K562 (cell line): Measurements from ENCODE around the gene MCMBP. TPM values are rescaled to one million over a fixed set of nuclear protein-coding genes. Genes with fewer than 3 reads are reported as not detected.

Experiments used
- ARID3B ChIP-seq: fragments of 250-450 bp; sonication (Bioruptor Pico); IDR thresholded peaks from 2 replicates; pipeline ENCODE4 v1.4.0; 2020; ENCODE audit warnings: borderline replicate concordance
- CREM ChIP-seq: IDR thresholded peaks from 2 replicates; pipeline ENCODE4 v1.6.1; 2014; ENCODE audit warnings: antibody characterized with exemption, low read depth
- HDAC8 ChIP-seq: fragments of 450-650 bp; IDR thresholded peaks from 2 replicates; pipeline ENCODE4 v1.6.1; 2016; ENCODE audit warnings: mild to moderate bottlenecking, missing genetic modification characterization, moderate library complexity, missing compliant biosample characterization
- PHF21A ChIP-seq: fragments of 450-650 bp; IDR thresholded peaks from 2 replicates; pipeline ENCODE4 v1.6.1; 2017; ENCODE audit warnings: low read depth, borderline replicate concordance
- SMARCC2 ChIP-seq: fragments of 450-650 bp; IDR thresholded peaks from 2 replicates; pipeline ENCODE4 v1.6.1; 2017; ENCODE audit warnings: antibody characterized with exemption, moderate library complexity, mild to moderate bottlenecking, low read depth
- TAL1 ChIP-seq: fragments of 450-650 bp; IDR thresholded peaks from 2 replicates; pipeline ENCODE4 v1.6.1; 2016; ENCODE audit warnings: mild to moderate bottlenecking
- TRIM24 ChIP-seq, 2 experiments: fragments of 450-650 bp; IDR thresholded peaks; 2 replicates each; pipeline ENCODE4 v1.6.1; 2016
- ZFPM2 ChIP-seq: fragments of 250-450 bp; sonication (Bioruptor Pico); IDR thresholded peaks from 2 replicates; pipeline ENCODE4 v1.5.1; 2022; ENCODE audit warnings: mild to moderate bottlenecking
- ZNF316 ChIP-seq: fragments of 450-650 bp; IDR thresholded peaks from 2 replicates; pipeline ENCODE4 v1.6.1; 2016
- ZNF318 ChIP-seq, 2 experiments: fragments of 450-650 bp; IDR thresholded peaks; 2 replicates each; pipeline ENCODE4 v1.6.1; 2016; ENCODE audit warnings: mild to moderate bottlenecking in 2 of 2, borderline replicate concordance in 1 of 2, low read depth in 1 of 2, moderate library complexity in 1 of 2
- ZNF639 ChIP-seq, 2 experiments: fragments of 200-800 bp in 1 of 2; sonication (Bioruptor generic) in 1 of 2; sonication (generic) in 1 of 2; formaldehyde crosslinking in 1 of 2; IDR thresholded peaks in 1 of 2; conservative IDR thresholded peaks in 1 of 2; 2 replicates each; pipeline versions ENCODE4 v1.5.0 to v1.6.1; 2016 to 2020; ENCODE audit warnings: missing compliant biosample characterization in 1 of 2, missing genetic modification characterization in 1 of 2, missing genetic modification reagents in 1 of 2
- ZNF766 ChIP-seq: fragments of 200-800 bp; sonication (Bioruptor generic); conservative IDR thresholded peaks from 2 replicates; pipeline ENCODE4 v1.6.1; 2016; ENCODE audit warnings: missing genetic modification characterization, missing compliant biosample characterization
- ZNF778 ChIP-seq: fragments of 450-650 bp; formaldehyde crosslinking; IDR thresholded peaks from 2 replicates; pipeline ENCODE4 v1.4.0; 2020; ENCODE audit warnings: mild to moderate bottlenecking, moderate library complexity
- ZNF785 ChIP-seq: fragments of 250-450 bp; sonication (Bioruptor Pico); IDR thresholded peaks from 2 replicates; pipeline ENCODE4 v1.4.0; 2020; ENCODE audit warnings: mild to moderate bottlenecking
- polyA plus RNA-seq, 8 experiments: library from polyadenylated mRNA; depleted of rRNA in 4 of 8; stranded (reverse) in 5 of 8; unstranded in 3 of 8; fragments of >200 nt; fragmentation: Nextera tagmentation in 2 of 8; fragmentation: Illumina TruSeq in 1 of 8; extraction: Ambion mirVana in 2 of 8; extraction: Trizol in 1 of 8; gene quantifications; 2 replicates each; pipeline versions ENCODE4 v1.2.1 to v1.2.3, GENCODE V29; 2011 to 2014; ENCODE audit warnings: inconsistent platforms in 1 of 8, missing spikeins in 1 of 8
- total RNA-seq, 7 experiments: library from RNA; depleted of rRNA in 6 of 7; stranded (reverse); fragments of >200 nt in 6 of 7; fragmentation: Illumina TruSeq in 2 of 7; extraction: Trizol in 2 of 7; gene quantifications; 2 replicates each; pipeline versions ENCODE4 v1.2.1 to v1.2.3, GENCODE V29; 2011 to 2021; ENCODE audit warnings: low replicate concordance in 1 of 7

Gene MCMBP
- total and polyA plus RNA-seq, 9 of the 15 experiments (the other 6 are each of a cell fraction or from before 2014, with no cell fraction given): 11.2 to 74.3 (median 50.5) TPM

- TF ChIP-seq ZNF318 (IDR thresholded peaks at IDR 0.05; ENCODE audit: borderline replicate concordance in 1 of 2, low read depth in 1 of 2): no peak
- no peak for TF ChIP-seq ZNF785 (CRISPR knock-in tag)
- no peak for TF ChIP-seq ARID3B (CRISPR knock-in tag)
- TF ChIP-seq ZNF316: no peak
- peak in 1 of 2 experiments; percentile 77; a peak in 1 of 4 replicates for TF ChIP-seq ZNF639 (CRISPR knock-in tag; conservative IDR thresholded peaks at IDR 0.05 in 1 of 2, IDR thresholded peaks at IDR 0.05 in 1 of 2)
- no peak for TF ChIP-seq ZNF766
- TF ChIP-seq TRIM24 (IDR thresholded peaks at IDR 0.05): no peak
- no peak for TF ChIP-seq HDAC8 (tag)
- no peak for TF ChIP-seq PHF21A
- no peak for TF ChIP-seq TAL1
- TF ChIP-seq ZFPM2 (CRISPR knock-in tag): no peak
- TF ChIP-seq ZNF778 (CRISPR knock-in tag): no peak
- TF ChIP-seq CREM: peak; percentile 87
- no peak for TF ChIP-seq SMARCC2
These were observed 19.8 kb upstream of the MCMBP start, which contains the start of gene SEC23IP (continued) for GRCh38 chr10:119892188-119893065.
